ENCODE data around the gene NPPB. TPM values are rescaled to one million over a fixed set of nuclear protein-coding genes. Genes with fewer than 3 reads are reported as not detected.

NPPB gene
- polyA plus RNA-seq, 2 of the 4 experiments (the other 2 are of a cell fraction): 0.18 TPM; not detected in 1

DNA sequence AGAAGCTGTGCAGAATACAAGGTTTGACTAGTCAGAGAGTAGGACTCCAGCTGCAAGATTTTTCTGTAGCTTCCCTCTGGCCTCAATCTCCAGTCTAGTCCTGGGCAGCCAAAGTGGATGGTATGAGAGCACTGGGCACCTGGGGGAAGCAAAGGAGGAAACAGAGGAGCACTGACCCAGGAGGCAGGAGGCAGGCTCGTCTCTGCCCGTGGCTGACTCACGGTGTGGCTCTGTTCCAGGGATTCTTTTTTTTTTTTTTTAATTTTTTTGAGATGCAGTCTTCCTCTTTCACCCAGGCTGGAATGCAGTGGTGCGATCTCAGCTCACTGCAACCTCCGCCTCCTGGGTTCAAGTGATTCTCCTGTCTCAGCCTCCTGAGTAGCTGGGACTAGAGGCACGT is 4.1 kb upstream of the NPPB start:
- Histone ChIP-seq H3K9me3 (no peaks in the 10 kb centered on the region), H3K4me1 (no peaks in the 10 kb centered on the region; the same call in 2 of the 3 replicates), H3K4me2 (no peak overlapping the region), H3K4me3 (no peak overlapping the region), H3K27ac (no peak overlapping the region)
- DNase-seq (ENCODE audit: low read depth in 1 of 2, low spot score in 1 of 2): no peak
- ATAC-seq: peak in 1 of 2 experiments; percentile 18; a peak in 1 of 6 replicates
- TF ChIP-seq, protein P1, sequence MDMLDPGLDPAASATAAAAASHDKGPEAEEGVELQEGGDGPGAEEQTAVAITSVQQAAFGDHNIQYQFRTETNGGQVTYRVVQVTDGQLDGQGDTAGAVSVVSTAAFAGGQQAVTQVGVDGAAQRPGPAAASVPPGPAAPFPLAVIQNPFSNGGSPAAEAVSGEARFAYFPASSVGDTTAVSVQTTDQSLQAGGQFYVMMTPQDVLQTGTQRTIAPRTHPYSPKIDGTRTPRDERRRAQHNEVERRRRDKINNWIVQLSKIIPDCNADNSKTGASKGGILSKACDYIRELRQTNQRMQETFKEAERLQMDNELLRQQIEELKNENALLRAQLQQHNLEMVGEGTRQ (IDR thresholded peaks at IDR 0.05): no peak
- TF ChIP-seq, protein P2, sequence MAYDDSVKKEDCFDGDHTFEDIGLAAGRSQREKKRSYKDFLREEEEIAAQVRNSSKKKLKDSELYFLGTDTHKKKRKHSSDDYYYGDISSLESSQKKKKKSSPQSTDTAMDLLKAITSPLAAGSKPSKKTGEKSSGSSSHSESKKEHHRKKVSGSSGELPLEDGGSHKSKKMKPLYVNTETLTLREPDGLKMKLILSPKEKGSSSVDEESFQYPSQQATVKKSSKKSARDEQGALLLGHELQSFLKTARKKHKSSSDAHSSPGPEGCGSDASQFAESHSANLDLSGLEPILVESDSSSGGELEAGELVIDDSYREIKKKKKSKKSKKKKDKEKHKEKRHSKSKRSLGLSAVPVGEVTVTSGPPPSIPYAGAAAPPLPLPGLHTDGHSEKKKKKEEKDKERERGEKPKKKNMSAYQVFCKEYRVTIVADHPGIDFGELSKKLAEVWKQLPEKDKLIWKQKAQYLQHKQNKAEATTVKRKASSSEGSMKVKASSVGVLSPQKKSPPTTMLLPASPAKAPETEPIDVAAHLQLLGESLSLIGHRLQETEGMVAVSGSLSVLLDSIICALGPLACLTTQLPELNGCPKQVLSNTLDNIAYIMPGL (CRISPR knock-in tag; IDR thresholded peaks at IDR 0.05; ENCODE audit: borderline replicate concordance): no peak
- TF ChIP-seq, protein P3, sequence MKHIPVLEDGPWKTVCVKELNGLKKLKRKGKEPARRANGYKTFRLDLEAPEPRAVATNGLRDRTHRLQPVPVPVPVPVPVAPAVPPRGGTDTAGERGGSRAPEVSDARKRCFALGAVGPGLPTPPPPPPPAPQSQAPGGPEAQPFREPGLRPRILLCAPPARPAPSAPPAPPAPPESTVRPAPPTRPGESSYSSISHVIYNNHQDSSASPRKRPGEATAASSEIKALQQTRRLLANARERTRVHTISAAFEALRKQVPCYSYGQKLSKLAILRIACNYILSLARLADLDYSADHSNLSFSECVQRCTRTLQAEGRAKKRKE (CRISPR knock-in tag; IDR thresholded peaks at IDR 0.05; ENCODE audit: low read depth): no peak
- TF ChIP-seq JUNB (IDR thresholded peaks at IDR 0.05): no peak
- TF ChIP-seq NFE2L2 (conservative IDR thresholded peaks at IDR 0.05; ENCODE audit: low read length): no peak
- no peak for TF ChIP-seq ZNF302 (CRISPR knock-in tag; IDR thresholded peaks at IDR 0.05)
- no peak for TF ChIP-seq FOSL2 (IDR thresholded peaks at IDR 0.05)
- no peak for TF ChIP-seq FOSL2 (CRISPR knock-in tag; IDR thresholded peaks at IDR 0.05)
- no peak for TF ChIP-seq SMC3 (IDR thresholded peaks at IDR 0.05)
- no peak for TF ChIP-seq NPAS2 (CRISPR knock-in tag; IDR thresholded peaks at IDR 0.05; ENCODE audit: borderline replicate concordance)
- TF ChIP-seq ZC3H11A (IDR thresholded peaks at IDR 0.05): no peak
- no peak for TF ChIP-seq BHLHE40 (IDR thresholded peaks at IDR 0.05; ENCODE audit: low read depth, low read length)
- no peak for TF ChIP-seq SREBF2 (IDR thresholded peaks at IDR 0.05)
- no peak for TF ChIP-seq CHD2 (IDR thresholded peaks at IDR 0.05; ENCODE audit: low read length, partially characterized antibody)
- TF ChIP-seq POLR2AphosphoS2 (conservative IDR thresholded peaks at IDR 0.05; ENCODE audit: low read length): no peak
- no peak for TF ChIP-seq FOSB (CRISPR knock-in tag; IDR thresholded peaks at IDR 0.05)
- TF ChIP-seq MYC (IDR thresholded peaks at IDR 0.05; ENCODE audit: borderline replicate concordance, low read length): no peak
- no peak for TF ChIP-seq PHF8 (IDR thresholded peaks at IDR 0.05; ENCODE audit: borderline replicate concordance, low read depth)
- no peak for TF ChIP-seq EHMT2 (IDR thresholded peaks at IDR 0.05; ENCODE audit: low read depth)
- no peak for TF ChIP-seq HOXB13 (CRISPR knock-in tag; IDR thresholded peaks at IDR 0.05; ENCODE audit: low read depth)
- TF ChIP-seq ESRRA (IDR thresholded peaks at IDR 0.05; ENCODE audit: borderline replicate concordance, low read length): no peak
- WGBS (ENCODE audit: missing lambda C conversion rate): 16% methylated on average over 6 of the region's 6 CpGs
- ChIA-PET POLR2A (no interaction called here), CTCF (no interaction called here)
- no peak for FAIRE-seq

DNA sequence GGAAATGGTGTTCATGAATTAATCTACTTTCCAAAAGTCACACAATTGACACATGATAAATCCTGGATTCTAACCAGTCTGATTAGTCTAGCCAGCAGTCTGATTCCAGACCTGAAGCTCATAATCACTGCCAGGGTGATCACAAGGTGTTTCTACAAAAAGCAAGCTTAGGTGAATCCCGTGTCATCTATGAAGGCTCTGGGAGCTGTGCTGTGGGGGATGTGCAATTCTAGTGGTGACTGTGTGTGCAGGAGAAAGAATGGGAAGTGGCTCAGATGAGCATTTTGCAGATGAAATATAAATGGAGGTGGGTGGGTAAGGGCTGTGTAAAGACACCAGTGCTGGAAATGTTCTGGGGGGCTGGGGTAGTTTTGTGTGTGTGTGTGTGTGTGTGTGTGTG is 1.8 kb upstream of the NPPB start:
- FAIRE-seq (no peak), DNase-seq (ENCODE audit: low read depth in 1 of 2, low spot score in 1 of 2) (no peak)

More for the DNA sequence above, 1.8 kb upstream of the NPPB start:
- 0% methylated on average over 1 of the region's 1 CpG for WGBS (ENCODE audit: missing lambda C conversion rate)
- no peak overlapping the region for H3K4me3 ChIP-seq
- ChIA-PET CTCF (interaction anchor here (0.7 to 2.0 kb wide), 4 partner anchors 11 to 31 kb away, joined by 3 to 6 read pairs (median 4); no protein-coding TSS in a partner anchor), POLR2A (no interaction called here)
- no peak overlapping the region for H3K27ac ChIP-seq
- H3K9me3 ChIP-seq: no peaks in the 10 kb centered on the region
- no peak overlapping the region for H3K4me2 ChIP-seq
- TF ChIP-seq, protein P3 (CRISPR knock-in tag; IDR thresholded peaks at IDR 0.05; ENCODE audit: low read depth): no peak
- TF ChIP-seq EHMT2 (IDR thresholded peaks at IDR 0.05; ENCODE audit: low read depth) (no peak), FOXS1 (CRISPR knock-in tag; IDR thresholded peaks at IDR 0.05) (no peak), CBX8 (IDR thresholded peaks at IDR 0.05) (no peak), JUNB (IDR thresholded peaks at IDR 0.05) (no peak), GATA3 (IDR thresholded peaks at IDR 0.05; ENCODE audit: borderline replicate concordance) (no peak), HOXB5 (CRISPR knock-in tag; IDR thresholded peaks at IDR 0.05) (no peak)
- TF ChIP-seq, protein P4, sequence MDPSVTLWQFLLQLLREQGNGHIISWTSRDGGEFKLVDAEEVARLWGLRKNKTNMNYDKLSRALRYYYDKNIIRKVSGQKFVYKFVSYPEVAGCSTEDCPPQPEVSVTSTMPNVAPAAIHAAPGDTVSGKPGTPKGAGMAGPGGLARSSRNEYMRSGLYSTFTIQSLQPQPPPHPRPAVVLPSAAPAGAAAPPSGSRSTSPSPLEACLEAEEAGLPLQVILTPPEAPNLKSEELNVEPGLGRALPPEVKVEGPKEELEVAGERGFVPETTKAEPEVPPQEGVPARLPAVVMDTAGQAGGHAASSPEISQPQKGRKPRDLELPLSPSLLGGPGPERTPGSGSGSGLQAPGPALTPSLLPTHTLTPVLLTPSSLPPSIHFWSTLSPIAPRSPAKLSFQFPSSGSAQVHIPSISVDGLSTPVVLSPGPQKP (IDR thresholded peaks at IDR 0.05; ENCODE audit: low read depth, low read length): no peak
- TF ChIP-seq, protein P5, sequence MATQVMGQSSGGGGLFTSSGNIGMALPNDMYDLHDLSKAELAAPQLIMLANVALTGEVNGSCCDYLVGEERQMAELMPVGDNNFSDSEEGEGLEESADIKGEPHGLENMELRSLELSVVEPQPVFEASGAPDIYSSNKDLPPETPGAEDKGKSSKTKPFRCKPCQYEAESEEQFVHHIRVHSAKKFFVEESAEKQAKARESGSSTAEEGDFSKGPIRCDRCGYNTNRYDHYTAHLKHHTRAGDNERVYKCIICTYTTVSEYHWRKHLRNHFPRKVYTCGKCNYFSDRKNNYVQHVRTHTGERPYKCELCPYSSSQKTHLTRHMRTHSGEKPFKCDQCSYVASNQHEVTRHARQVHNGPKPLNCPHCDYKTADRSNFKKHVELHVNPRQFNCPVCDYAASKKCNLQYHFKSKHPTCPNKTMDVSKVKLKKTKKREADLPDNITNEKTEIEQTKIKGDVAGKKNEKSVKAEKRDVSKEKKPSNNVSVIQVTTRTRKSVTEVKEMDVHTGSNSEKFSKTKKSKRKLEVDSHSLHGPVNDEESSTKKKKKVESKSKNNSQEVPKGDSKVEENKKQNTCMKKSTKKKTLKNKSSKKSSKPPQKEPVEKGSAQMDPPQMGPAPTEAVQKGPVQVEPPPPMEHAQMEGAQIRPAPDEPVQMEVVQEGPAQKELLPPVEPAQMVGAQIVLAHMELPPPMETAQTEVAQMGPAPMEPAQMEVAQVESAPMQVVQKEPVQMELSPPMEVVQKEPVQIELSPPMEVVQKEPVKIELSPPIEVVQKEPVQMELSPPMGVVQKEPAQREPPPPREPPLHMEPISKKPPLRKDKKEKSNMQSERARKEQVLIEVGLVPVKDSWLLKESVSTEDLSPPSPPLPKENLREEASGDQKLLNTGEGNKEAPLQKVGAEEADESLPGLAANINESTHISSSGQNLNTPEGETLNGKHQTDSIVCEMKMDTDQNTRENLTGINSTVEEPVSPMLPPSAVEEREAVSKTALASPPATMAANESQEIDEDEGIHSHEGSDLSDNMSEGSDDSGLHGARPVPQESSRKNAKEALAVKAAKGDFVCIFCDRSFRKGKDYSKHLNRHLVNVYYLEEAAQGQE (IDR thresholded peaks at IDR 0.05): no peak
- ATAC-seq: no peak
- H3K4me1 ChIP-seq: no peaks in the 10 kb centered on the region; the same call in 2 of the 3 replicates

Data from A549 (cell line).